Upper lobe of left lung (tissue), 4 donors: ENCODE data around the gene GRM5.

Experiments used
- EP300 ChIP-seq, 4 donors: sonication (generic); formaldehyde crosslinking; IDR thresholded peaks; one replicate each; pipeline ENCODE4 v1.5.1; 2017; ENCODE audit warnings: antibody characterized with exemption in 4 of 4, control low read depth in 2 of 4
- POLR2A ChIP-seq, 4 donors: fragments of 450-650 bp; IDR thresholded peaks; one replicate each; pipeline ENCODE4 v1.5.1; 2016 to 2017; ENCODE audit warnings: antibody characterized with exemption in 4 of 4, mild to moderate bottlenecking in 2 of 4
- POLR2AphosphoS5 ChIP-seq, 2 donors: sonication (generic); formaldehyde crosslinking; IDR thresholded peaks; one replicate each; pipeline ENCODE4 v1.5.1; 2017; ENCODE audit warnings: antibody characterized with exemption in 2 of 2
- TF ChIP-seq, protein P1 (sequence below), 6 experiments: fragments of 450-650 bp in 4 of 6; fragments of 200-600 bp in 2 of 6; sonication (generic) in 2 of 6; IDR thresholded peaks; one replicate each; pipeline ENCODE4 v1.5.1; 2016 to 2019; ENCODE audit warnings: antibody characterized with exemption in 6 of 6

DNA sequence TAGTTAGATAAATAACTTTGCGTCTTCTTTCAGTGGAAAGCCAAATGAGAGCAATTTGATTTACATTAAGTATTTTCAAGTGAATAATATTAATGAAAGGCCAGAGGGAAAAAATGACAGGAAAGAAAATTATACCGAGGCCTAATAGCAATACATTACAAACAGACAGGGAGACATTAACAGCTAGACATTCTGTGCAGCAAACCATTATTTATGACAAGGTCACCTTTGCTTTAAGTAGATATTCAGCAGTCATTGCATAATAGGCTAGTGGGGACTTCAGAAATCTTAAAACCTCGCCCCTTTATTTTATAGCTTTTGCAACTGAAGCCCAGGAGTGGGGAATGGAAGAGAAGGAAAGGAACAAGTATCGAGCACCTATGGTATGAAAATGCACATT lies 321.6 kb downstream of the GRM5 start:
- TF ChIP-seq POLR2AphosphoS5 (IDR thresholded peaks at IDR 0.05) (no peak), POLR2A (IDR thresholded peaks at IDR 0.05) (no peak), EP300 (IDR thresholded peaks at IDR 0.05) (no peak)
- TF ChIP-seq, protein P1, sequence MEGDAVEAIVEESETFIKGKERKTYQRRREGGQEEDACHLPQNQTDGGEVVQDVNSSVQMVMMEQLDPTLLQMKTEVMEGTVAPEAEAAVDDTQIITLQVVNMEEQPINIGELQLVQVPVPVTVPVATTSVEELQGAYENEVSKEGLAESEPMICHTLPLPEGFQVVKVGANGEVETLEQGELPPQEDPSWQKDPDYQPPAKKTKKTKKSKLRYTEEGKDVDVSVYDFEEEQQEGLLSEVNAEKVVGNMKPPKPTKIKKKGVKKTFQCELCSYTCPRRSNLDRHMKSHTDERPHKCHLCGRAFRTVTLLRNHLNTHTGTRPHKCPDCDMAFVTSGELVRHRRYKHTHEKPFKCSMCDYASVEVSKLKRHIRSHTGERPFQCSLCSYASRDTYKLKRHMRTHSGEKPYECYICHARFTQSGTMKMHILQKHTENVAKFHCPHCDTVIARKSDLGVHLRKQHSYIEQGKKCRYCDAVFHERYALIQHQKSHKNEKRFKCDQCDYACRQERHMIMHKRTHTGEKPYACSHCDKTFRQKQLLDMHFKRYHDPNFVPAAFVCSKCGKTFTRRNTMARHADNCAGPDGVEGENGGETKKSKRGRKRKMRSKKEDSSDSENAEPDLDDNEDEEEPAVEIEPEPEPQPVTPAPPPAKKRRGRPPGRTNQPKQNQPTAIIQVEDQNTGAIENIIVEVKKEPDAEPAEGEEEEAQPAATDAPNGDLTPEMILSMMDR (IDR thresholded peaks at IDR 0.05): no peak
